ENCODE data around the gene RELT. TPM values are rescaled to one million over a fixed set of nuclear protein-coding genes. Genes with fewer than 3 reads are reported as not detected.

The RELT gene
- total RNA-seq, 1 donor from 2014 or later, result 9.4 TPM

DNA sequence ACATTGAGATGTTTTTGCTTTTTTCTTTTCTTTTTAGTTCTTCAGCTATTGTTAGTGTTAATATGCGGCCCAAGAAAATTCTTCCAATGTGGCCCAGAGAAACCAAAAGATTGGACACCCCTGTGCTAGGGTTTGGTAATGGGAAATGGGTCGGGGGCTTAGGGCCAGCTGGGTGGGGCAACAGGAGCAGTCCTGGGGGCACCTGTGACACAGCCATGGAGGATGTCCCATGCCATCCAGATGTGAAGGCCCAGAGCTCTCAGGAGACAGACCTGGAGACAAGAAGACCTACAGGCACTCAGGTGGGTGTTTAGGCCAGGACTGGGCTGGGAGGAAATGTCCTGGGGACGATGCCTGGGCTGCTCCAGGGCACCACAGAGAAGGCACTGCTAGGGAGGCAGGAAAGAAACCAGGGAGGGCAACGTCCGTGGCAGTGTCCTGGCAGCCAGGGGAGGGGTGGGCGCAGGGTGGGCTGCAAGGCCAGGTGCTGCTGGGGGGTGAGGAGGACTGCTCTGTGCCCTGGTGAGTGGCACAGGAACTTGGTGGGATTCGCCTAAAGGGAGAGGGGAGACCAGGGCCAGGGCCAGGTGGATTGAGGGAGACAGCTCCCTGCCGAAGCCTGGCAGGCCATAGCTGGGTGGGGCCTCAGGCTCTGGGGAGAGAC, 21.4 kb downstream of the RELT start:
- DNase-seq (ENCODE audit: low spot score) (no peak), ATAC-seq (no peak)
- intact Hi-C loops (cut with DNase I), result no loop called here

DNA sequence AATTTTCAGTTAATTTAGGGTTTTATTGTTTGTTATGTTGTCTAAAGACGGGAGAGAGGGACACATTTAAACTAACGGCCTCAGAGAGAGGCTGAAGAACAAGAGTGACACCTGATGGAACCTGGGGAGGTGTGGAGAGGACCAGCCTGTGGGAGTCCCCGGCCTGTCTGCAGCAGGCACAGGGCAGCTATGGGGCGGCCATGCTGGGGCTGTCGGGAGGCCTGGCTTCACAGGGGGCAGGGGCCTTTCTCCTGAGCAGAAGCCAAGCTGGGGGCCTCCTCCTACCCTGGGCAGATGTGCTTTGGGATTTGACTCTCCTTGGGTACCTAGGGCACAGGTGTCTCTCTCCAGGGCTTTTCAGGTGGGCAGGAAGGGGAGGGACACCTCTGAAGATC, 21.9 kb downstream of the RELT start:
- DNase-seq (ENCODE audit: low spot score) (no peak), ATAC-seq (peak; percentile 4)
- intact Hi-C loops (cut with DNase I), result no loop called here

DNA sequence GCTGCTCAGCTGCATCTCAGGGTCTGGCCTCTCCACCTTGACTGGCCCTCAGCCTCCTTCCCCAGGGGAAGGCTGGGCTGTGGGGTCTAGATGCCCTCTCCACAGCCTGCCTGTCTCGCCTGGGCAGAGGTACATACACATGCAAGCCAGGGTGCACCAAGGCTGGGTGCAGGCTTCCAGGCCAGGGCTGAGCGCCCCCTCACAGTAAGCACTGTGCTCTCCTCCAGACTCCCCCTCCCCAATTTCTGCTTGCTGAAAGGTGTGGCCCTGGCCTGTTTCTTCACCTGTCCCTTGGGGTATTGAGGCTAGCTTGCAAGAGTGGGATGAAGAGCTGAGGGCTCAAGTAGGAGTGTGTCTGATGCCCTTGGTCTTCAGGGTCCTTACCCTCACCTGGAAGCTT, 22.5 kb downstream of the RELT start:
- no peak for DNase-seq (ENCODE audit: low spot score)
- ATAC-seq, result no peak
- intact Hi-C loops (cut with DNase I), result no loop called here

DNA sequence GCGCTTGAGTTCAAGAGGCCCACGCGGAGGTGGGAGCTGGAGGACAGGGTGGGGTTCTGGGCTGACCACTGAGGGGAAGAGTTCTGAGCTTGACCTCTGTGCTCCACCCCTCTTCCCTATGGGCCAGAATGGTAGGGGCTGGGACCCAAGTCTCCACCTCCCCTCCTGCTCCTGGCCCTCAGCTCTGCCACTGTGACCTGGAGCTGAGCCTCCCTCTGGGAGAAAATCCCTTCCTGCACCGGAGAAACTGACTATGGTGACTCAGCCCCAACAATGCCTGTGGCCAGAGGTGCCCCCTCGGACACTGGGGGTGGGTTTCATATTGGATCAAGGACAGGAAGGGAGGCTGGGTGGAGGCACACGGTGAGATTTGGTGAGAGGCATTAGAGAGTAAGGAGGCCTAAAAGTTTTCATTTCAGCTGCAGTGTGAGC, 23.0 kb downstream of the RELT start:
- intact Hi-C loops (cut with DNase I), result no loop called here
- no peak for DNase-seq (ENCODE audit: low spot score)
- peak; percentile 8 for ATAC-seq

DNA sequence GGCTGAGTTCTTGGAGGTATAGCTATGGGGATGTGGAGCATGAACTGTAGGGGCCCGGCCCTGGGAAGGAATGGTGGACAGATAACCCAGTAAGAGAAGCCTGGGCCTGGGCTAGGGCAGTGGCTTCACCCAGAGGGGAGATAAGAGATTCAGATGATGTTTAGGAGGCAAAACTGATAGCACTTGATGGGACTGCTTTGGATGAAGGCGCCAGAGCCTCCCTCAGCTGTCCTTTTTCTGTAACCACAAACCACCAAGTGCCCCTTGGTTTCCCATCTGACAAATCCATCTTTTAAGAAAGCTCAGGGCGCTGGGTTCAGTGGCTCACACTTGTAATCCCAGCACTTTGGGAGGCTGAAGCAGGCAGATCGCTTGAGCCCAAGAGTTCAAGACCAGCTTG, 23.4 kb downstream of the RELT start:
- no peak for ATAC-seq
- intact Hi-C loops (cut with DNase I), result loop anchor here (10.0 kb wide), 1 partner anchor 265 kb away; no protein-coding TSS in a partner anchor
- DNase-seq (ENCODE audit: low spot score), result no peak

DNA sequence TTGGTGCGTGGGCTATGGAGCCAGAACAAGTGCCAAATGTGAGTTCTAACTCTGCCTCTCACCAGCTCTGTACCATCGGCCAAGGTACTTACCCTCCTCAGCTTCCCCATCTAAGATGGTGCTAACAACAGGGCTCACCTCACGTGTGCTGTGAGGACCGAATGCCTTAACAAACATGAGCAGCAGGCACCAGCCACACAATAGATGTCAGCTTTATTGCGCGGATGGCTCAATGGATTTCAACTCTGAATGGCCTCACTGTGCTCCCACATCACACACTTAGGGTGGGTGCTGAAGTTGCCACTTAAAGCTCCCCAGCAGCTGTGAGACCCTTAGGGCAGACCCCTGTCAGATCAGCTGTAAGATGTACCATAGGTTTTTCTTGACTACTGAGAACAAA, 24.1 kb downstream of the RELT start:
- intact Hi-C loops (cut with DNase I), result loop anchor here (10.0 kb wide), 1 partner anchor 265 kb away; no protein-coding TSS in a partner anchor
- DNase-seq (ENCODE audit: low spot score) (no peak), ATAC-seq (no peak)

DNA sequence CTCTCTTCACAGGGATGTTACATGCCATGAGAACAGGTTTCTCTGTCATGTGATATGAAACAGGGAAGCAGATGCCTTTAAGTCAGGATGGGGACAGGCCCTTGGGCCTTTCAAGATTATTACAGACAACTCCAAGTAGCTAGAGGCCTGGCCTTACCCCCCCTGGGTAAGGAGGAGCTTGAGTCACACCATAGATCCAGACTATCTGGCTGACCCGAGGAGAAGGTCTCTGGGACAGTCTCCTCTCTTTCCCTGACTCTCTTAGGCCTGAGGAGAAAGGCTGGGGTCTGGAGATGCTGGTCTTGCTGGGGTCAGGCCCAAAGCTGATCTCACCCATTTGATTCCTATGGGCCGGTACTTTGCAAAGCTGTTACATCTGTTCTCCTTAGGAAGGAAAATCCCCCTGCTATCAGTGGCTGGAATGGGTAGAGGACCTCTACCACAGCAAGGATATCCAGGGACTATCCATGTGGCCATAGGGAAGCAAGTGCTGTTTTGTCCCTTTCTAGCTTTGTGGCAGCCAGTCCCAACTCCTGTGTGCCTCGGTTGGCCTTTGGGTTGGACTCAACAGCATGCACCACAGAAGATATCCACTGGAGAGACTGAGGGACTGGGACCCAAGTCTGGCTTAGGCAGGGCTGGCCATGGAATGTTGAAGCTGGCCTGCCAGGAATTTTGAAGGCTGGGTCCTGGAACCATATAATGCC, 25.2 kb downstream of the RELT start:
- ATAC-seq, result no peak
- intact Hi-C loops (cut with DNase I), result loop anchor here (10.0 kb wide), 1 partner anchor 263 kb away; no protein-coding TSS in a partner anchor
- DNase-seq (ENCODE audit: low spot score), result no peak

DNA sequence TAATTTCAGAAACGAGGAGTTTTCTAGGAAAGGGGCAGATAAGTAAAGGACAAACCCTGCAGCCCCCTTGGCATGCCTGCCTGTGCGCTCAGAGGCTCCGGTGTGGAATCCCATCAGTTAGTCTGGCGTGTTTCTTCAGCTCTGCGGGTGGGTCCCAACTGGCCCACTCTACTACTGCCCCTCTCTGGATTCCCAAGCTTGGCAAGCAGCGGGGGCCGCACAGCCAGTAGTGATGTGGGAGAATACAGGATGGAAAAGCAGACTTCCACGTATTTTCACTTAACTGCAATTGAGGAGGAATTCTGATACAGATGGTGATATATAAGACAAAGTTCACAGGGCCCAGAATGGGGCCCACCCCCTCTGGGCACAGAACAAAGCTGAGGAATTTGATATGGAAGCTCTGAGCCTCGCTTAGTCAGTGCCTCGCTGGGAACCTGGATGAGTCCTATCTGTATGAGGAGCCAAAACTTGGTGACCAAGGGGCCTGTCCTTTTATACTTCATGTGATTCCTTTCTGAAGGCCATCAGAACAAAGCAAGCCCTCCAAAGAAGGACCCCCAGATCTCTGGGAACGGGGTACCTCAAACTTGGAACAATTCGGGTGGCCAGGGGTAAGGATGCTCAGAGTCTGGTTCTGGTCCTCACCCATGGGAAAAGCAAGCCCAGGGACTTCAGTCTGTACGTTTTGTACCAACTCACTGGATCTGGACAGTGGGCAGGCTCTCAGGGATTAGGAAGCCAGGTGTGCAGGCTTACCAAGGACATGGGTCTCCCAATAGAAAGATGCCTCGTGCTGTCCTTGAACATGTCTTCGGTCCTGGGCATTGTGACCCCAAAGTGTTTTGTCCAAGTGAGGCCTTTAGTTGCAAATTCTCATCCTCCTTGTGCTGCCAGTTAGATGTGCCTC, 26.0 kb downstream of the RELT start:
- no peak for ATAC-seq
- intact Hi-C loops (cut with DNase I), result loop anchor here (10.0 kb wide), 1 partner anchor 263 kb away; no protein-coding TSS in a partner anchor
- DNase-seq (ENCODE audit: low spot score), result no peak

DNA sequence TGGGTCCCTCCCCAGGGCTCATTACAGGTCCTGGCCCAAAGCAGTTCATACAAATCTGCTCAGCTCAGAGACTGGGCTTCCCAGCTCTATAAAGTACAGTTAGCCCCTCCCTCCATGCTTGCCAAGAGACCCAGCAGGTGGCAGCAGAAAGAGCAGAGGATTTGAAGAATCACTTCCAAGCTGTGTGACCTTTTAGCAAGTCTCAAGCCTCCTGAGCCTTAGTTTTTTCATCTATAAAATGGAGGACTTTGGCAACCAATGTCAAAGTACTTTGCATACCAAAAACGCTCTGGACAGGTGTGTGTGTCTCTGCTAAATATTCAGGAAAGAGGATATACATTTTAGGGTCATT, 26.6 kb downstream of the RELT start:
- ATAC-seq (no peak), DNase-seq (ENCODE audit: low spot score) (no peak)
- intact Hi-C loops (cut with DNase I), result loop anchor here (10.0 kb wide), 1 partner anchor 262 kb away; no protein-coding TSS in a partner anchor

DNA sequence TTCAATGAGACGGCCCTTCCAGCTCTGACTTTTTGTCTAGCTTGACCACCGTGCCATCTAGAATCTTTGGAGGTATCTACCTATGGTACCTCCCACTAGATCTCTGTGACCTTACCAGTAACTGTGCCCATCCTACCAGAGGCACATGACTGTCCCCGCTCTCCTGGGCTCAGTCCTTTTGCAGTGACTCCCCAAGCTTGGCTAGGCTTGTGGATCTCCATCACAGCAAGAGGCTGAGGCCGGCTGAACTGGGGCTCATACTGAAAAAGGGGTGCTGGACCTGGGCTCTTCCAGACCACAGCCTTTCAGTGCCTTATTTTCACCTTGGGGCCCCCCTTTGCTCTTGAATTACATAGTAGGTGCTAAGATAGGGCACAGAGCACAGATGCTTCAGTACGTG, 27.3 kb downstream of the RELT start:
- intact Hi-C loops (cut with DNase I), result loop anchor here (10.0 kb wide), 1 partner anchor 261 kb away; no protein-coding TSS in a partner anchor
- ATAC-seq (no peak), DNase-seq (ENCODE audit: low spot score) (no peak)

DNA sequence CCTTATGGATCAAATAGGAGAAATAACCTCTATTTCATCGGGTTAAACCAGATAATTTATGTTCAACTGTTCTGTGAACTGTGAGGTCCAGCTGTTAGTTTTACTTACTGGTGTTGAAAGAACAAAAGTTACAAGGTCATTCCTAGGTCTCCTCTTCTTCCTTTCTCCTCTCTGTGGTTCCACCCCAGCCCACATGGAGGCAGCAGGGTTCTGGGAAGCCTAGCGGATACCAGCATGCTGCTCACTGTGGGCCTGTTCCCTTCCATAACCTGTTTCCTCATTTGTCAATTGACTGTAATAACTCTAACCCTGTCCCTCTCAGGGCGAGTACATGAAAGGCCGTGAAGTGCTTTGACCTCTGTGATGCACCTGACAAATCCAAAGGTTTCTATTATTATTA, 27.8 kb downstream of the RELT start:
- peak; percentile 84 for DNase-seq (ENCODE audit: low spot score)
- intact Hi-C loops (cut with DNase I), result loop anchor here (10.0 kb wide), 1 partner anchor 261 kb away; no protein-coding TSS in a partner anchor
- ATAC-seq, result peak; percentile 89

DNA sequence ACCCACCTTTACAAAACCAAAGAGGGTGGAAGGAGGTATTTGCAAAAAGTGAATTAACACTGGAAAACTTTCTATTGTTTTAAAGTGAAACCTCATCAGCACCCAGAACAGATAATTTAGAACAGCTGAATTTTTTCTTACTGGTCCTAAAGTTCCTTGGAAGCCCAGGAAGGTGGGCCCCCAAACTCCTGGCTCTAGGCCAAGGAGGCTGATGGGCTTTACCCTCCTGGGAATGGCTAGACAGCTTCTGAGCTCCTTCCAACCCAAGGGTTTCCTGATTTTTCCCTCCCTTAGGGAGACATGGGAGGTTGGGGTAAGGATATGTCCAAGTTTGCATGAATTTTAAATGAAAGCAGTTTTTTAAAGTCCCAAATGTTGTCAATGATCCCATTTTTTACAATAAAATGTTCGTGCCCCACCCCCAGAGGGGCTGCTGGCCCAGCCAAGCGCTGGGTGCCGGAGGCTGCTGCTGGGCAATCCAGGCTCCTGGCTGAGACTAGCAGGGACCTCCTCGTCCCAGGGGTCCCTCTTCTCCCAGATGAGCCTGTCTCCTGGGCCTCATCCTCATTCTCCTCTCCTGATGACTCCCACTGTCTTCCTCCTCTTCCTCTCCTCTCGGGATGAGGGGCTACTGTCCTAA, 28.4 kb downstream of the RELT start:
- DNase-seq (ENCODE audit: low spot score), result no peak
- intact Hi-C loops (cut with DNase I), result loop anchor here (10.0 kb wide), 1 partner anchor 260 kb away; no protein-coding TSS in a partner anchor

DNA sequence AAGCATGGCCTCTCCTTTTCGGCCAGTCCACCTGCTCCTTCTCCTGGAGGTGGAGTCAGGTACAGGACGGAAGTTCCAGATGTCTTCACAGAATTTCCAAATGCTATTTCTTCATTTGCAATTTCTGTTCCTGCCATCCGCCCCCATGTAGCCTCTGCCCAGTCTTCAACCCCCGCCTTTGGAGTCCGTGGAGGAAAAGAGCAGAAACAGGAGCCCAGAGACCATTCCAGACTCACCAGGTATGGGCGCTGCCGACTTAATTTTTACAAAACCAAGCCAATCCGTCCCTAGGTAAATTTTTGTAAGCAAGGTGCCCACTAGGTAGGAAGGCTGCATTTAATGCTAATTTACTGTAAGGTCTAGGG, 28.9 kb downstream of the RELT start:
- ATAC-seq, result no peak
- intact Hi-C loops (cut with DNase I), result loop anchor here (10.0 kb wide), 1 partner anchor 260 kb away; no protein-coding TSS in a partner anchor
- no peak for DNase-seq (ENCODE audit: low spot score)

More for the DNA sequence above, 28.4 kb downstream of the RELT start:
- no peak for ATAC-seq

DNA sequence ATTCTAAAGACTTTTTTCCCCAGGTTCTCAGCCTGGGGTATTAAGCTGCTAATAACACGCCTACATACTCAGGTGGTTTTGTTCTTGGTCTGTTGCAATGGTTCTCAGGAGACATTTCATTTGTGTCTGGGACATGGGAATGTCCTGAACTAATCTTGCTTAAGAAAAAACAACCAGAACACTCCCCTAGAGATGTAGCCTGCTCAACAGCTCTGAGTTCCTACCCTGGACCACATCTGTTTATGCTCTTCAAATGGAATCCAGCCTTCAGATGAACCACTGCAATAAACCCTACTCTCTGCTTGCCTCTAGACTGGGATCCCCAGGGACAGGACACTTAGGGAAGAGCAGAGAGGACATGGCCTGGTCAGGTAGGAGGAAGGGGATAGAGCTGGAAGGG, 29.9 kb downstream of the RELT start:
- DNase-seq (ENCODE audit: low spot score) (no peak), ATAC-seq (peak; percentile 54)
- intact Hi-C loops (cut with DNase I), result loop anchor here (10.0 kb wide), 1 partner anchor 259 kb away; no protein-coding TSS in a partner anchor

DNA sequence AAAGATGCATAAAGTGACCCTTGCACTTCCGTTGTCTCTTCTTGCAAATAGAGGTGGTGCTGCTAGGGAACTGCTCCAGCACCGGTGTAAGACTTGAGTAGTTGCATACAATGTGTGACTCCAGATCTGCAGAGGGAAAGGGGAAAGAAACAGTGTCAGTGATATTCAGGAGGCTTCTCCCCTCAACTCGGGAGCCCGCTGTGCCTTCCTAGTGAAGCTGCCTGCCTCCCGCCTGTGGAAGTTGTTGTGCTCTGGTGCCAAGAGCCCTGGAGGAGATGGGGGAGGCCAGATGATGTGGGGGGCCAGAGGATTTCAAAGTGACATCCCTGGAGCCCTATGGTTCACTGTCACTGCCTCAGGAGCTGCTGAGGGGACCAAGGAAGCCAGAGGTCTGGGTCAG, 30.4 kb downstream of the RELT start:
- DNase-seq (ENCODE audit: low spot score) (no peak), ATAC-seq (no peak)
- intact Hi-C loops (cut with DNase I), result loop anchor here (10.0 kb wide), 1 partner anchor 258 kb away; no protein-coding TSS in a partner anchor

DNA sequence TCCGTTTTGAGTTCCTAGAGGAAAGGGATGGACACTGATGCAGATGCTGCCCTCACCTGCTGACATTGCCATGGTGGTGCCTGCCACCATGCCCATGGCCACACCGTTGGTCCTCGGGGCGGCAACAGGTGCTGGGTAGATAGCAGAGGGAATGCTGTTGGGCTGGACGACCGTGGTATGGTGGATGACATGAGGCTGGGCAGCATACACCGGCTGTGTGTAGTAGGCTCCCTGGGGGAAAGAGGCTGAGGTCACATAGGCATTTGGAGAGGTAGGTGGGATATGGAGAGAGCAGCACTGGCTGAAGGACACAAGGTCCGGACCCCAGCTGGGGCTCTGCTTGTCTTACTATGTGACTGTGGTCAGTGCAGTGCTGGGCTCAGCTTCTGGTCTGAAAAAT, 33.2 kb downstream of the RELT start:
- no peak for DNase-seq (ENCODE audit: low spot score)
- intact Hi-C loops (cut with DNase I), result loop anchor here (10.0 kb wide), 1 partner anchor 255 kb away; no protein-coding TSS in a partner anchor
- ATAC-seq, result no peak

DNA sequence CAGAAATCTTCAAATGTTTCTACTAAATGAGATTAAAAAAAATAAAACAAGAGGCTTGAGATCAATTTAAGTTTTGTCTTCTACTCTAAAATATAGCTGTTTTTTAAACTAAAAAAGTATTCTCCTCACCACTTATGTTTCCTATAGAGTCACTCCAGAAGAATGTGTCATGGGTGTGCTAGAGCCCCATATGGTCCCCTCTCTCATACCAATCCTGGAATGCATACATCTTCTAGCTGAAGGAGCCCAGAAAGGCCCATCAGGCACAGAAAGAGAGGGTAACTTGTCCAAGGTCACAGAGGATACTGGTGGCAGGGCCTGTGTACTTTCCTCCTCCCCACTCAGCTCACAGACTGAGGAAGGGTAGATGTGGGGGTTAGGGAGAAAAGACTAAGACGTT, 34.4 kb downstream of the RELT start:
- ATAC-seq (no peak), DNase-seq (ENCODE audit: low spot score) (no peak)
- intact Hi-C loops (cut with DNase I), result no loop called here

DNA sequence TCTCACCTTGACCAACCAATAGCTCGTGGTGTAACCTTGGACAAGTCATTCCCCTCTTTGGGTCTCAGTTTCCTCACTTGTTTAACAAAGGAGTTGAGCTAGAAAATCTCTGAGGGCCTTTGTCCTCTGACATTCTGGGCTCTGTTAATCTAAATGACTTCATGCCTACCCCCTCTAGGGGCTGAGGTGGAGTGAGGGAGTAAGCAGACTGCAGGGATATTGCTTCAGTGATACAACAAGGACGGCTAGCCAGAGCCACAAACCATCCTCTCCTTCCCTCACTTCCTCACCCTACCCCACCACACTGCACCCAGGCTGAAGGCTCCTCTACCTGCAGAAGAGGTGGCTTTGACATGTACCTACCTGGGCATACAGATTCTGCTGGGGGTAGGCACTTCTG, 34.8 kb downstream of the RELT start:
- DNase-seq (ENCODE audit: low spot score) (no peak), ATAC-seq (no peak)
- intact Hi-C loops (cut with DNase I), result no loop called here

DNA sequence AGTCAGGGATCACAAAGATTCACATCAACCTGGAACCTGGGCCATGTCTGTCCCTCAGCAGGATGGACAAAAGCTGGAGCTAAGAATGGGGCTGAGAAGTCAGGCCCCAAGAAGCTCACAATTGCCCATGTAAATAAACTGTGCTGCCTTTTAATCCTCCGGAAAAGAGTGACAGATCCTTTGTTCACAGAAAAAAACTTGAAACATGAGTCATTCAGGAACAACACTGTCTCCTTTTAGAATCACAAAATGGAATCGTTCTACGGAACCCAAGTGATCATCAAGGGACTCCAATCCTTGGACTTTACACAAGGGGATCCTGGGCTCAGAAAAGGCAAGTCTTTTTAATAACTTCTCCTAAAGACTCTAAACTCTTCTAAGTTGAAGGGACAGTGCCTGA, 36.1 kb downstream of the RELT start:
- ATAC-seq (no peak), DNase-seq (ENCODE audit: low spot score) (no peak)
- intact Hi-C loops (cut with DNase I), result no loop called here

Data from sciatic nerve (tissue), 2 donors.